ENCODE results near the gene HOXA13. TPM values are rescaled to one million over a fixed set of nuclear protein-coding genes. Genes with fewer than 3 reads are reported as not detected.

Gene HOXA13
- polyA plus RNA-seq, 1 donor = not detected

GRCh38 chr7:27214239-27214950 is 14.5 kb upstream of the HOXA13 start:
- peaks cover 26% of the 10 kb centered on the region for H3K4me1 ChIP-seq (ENCODE audit: control insufficient read depth, insufficient read depth, low read length)
- H3K36me3 ChIP-seq (ENCODE audit: control insufficient read depth, insufficient read depth, low read length) = no peaks in the 10 kb centered on the region
- H3K27ac ChIP-seq (ENCODE audit: low read length) = no peak overlapping the region
- DNase-seq = no peak
- WGBS (ENCODE audit: insufficient coverage, low lambda C conversion rate) = no CpG with 5 or more reads among the region's 8 CpGs
- H3K27me3 ChIP-seq (ENCODE audit: control insufficient read depth, insufficient read depth, low read length) = peaks cover 93% of the 10 kb centered on the region
- H3K4me3 ChIP-seq (ENCODE audit: low read length) = no peak overlapping the region
- H3K9me3 ChIP-seq (ENCODE audit: control insufficient read depth, low read depth, low read length) = peaks cover 9% of the 10 kb centered on the region

DNA sequence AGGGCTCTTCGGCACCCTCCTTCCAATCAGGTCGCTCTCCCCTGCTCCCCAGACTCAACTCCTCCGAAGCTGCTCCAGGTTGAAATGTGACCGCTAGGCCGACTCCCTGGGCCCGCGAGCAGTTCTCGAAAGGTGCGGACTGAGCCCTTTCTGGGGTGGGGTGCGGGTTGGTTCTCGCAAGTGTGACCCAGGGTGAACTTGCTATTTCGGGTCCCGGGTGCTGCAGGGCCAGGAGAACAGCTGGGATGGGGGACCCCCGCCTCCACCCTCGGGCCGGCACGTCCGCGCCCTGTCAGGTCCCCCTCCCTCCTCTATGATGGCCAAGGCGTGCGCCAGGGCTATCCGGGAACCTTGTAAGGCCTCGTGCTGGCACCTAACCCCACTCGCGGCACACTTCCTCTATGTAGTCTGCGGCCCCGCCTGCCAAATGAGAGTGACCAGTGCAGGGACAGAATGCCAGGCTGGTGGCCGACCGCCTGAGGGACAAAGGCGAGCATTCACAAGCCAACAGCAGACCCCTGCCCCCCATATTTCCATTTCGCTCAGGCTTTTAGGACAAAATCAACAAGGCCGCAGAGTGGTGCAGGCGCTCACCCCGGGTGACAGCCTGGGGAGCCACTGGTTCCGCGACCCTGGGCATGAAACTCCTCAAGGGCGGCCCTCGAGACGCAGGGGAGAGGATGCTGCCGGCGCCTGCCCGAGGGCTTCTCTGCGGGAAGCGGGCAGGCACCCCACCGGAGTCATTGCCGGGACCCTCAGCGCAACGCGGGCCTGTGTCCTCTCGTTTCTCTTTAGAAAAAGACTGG is 13.7 kb upstream of the HOXA13 start:
- H3K4me3 ChIP-seq (ENCODE audit: low read length) = no peak overlapping the region
- no peak for DNase-seq
- peaks cover 28% of the 10 kb centered on the region for H3K4me1 ChIP-seq (ENCODE audit: control insufficient read depth, insufficient read depth, low read length)
- no peak overlapping the region for H3K27ac ChIP-seq (ENCODE audit: low read length)
- H3K36me3 ChIP-seq (ENCODE audit: control insufficient read depth, insufficient read depth, low read length) = no peaks in the 10 kb centered on the region
- H3K27me3 ChIP-seq (ENCODE audit: control insufficient read depth, insufficient read depth, low read length) = peaks cover 94% of the 10 kb centered on the region
- H3K9me3 ChIP-seq (ENCODE audit: control insufficient read depth, low read depth, low read length) = peaks cover 9% of the 10 kb centered on the region
- no CpG with 5 or more reads among the region's 50 CpGs for WGBS (ENCODE audit: insufficient coverage, low lambda C conversion rate)

GRCh38 chr7:27212497-27213432 is 12.9 kb upstream of the HOXA13 start:
- H3K4me3 ChIP-seq (ENCODE audit: low read length) = no peak overlapping the region
- no peak overlapping the region for H3K27ac ChIP-seq (ENCODE audit: low read length)
- peaks cover 9% of the 10 kb centered on the region for H3K9me3 ChIP-seq (ENCODE audit: control insufficient read depth, low read depth, low read length)
- peaks cover 28% of the 10 kb centered on the region for H3K4me1 ChIP-seq (ENCODE audit: control insufficient read depth, insufficient read depth, low read length)
- DNase-seq = peak in 1 of 2 donors; percentile 21
- peaks cover 99% of the 10 kb centered on the region for H3K27me3 ChIP-seq (ENCODE audit: control insufficient read depth, insufficient read depth, low read length)
- WGBS (ENCODE audit: insufficient coverage, low lambda C conversion rate) = 0% methylated on average over 2 of the region's 52 CpGs
- no peaks in the 10 kb centered on the region for H3K36me3 ChIP-seq (ENCODE audit: control insufficient read depth, insufficient read depth, low read length)

GRCh38 chr7:27211764-27212204 is 11.9 kb upstream of the HOXA13 start:
- Histone ChIP-seq H3K36me3 (ENCODE audit: control insufficient read depth, insufficient read depth, low read length) (no peaks in the 10 kb centered on the region), H3K27ac (ENCODE audit: low read length) (no peak overlapping the region), H3K27me3 (ENCODE audit: control insufficient read depth, insufficient read depth, low read length) (peaks cover 99% of the 10 kb centered on the region), H3K9me3 (ENCODE audit: control insufficient read depth, low read depth, low read length) (peaks cover 9% of the 10 kb centered on the region), H3K4me3 (ENCODE audit: low read length) (no peak overlapping the region), H3K4me1 (ENCODE audit: control insufficient read depth, insufficient read depth, low read length) (peaks cover 28% of the 10 kb centered on the region)
- DNase-seq = no peak
- WGBS (ENCODE audit: insufficient coverage, low lambda C conversion rate) = 60% methylated on average over 1 of the region's 3 CpGs

- peaks cover 28% of the 10 kb centered on the region for H3K4me1 ChIP-seq (ENCODE audit: control insufficient read depth, insufficient read depth, low read length)
- no peak for DNase-seq
- no peaks in the 10 kb centered on the region for H3K36me3 ChIP-seq (ENCODE audit: control insufficient read depth, insufficient read depth, low read length)
- no peak overlapping the region for H3K4me3 ChIP-seq (ENCODE audit: low read length)
- H3K27me3 ChIP-seq (ENCODE audit: control insufficient read depth, insufficient read depth, low read length) = peaks cover 99% of the 10 kb centered on the region
- peaks cover 9% of the 10 kb centered on the region for H3K9me3 ChIP-seq (ENCODE audit: control insufficient read depth, low read depth, low read length)
- H3K27ac ChIP-seq (ENCODE audit: low read length) = peak overlapping the region; percentile 20
- no CpG with 5 or more reads among the region's 1 CpG for WGBS (ENCODE audit: insufficient coverage, low lambda C conversion rate)
These were observed 11.2 kb upstream of the HOXA13 start for GRCh38 chr7:27211084-27211446.

- Histone ChIP-seq H3K27ac (ENCODE audit: low read length) (peak overlapping the region; percentile 20), H3K4me1 (ENCODE audit: control insufficient read depth, insufficient read depth, low read length) (peaks cover 28% of the 10 kb centered on the region), H3K4me3 (ENCODE audit: low read length) (peak overlapping the region; percentile 29)
These were observed 10.7 kb upstream of the HOXA13 start for GRCh38 chr7:27210441-27211083.

DNA sequence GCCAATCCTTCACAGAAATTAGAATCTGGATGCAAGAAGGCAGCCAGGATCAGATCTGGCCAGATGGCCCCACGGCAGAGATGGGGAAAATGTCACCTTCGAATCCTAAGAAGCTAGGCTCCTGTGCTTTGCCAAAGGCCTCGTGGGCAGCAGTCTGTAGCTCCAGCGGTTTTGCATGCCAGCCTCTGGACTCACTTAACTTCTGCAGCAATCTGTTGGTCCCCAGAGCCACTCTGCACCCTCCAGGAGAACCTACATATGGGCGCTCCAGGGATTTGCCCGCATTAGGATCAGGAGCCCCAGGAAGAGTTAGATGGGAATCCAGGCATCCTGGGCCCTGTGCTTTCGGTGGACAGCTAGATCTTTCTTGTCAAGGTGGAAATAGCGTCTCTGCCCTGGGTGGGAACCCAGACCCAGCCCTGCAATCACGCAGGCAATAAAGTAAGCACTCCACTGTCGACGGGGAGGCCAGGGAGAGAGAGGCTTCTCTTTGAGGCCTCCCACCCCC is 10.1 kb upstream of the HOXA13 start:
- Histone ChIP-seq H3K4me1 (ENCODE audit: control insufficient read depth, insufficient read depth, low read length) (peaks cover 32% of the 10 kb centered on the region), H3K27ac (ENCODE audit: low read length) (no peak overlapping the region), H3K36me3 (ENCODE audit: control insufficient read depth, insufficient read depth, low read length) (no peaks in the 10 kb centered on the region), H3K9me3 (ENCODE audit: control insufficient read depth, low read depth, low read length) (peaks cover 13% of the 10 kb centered on the region), H3K4me3 (ENCODE audit: low read length) (peak overlapping the region; percentile 29), H3K27me3 (ENCODE audit: control insufficient read depth, insufficient read depth, low read length) (peaks cover 99% of the 10 kb centered on the region)
- no peak for DNase-seq
- no CpG with 5 or more reads among the region's 11 CpGs for WGBS (ENCODE audit: insufficient coverage, low lambda C conversion rate)

More at GRCh38 chr7:27210441-27211083, 10.7 kb upstream of the HOXA13 start:
- Histone ChIP-seq H3K27me3 (ENCODE audit: control insufficient read depth, insufficient read depth, low read length) (peaks cover 99% of the 10 kb centered on the region), H3K36me3 (ENCODE audit: control insufficient read depth, insufficient read depth, low read length) (no peaks in the 10 kb centered on the region), H3K9me3 (ENCODE audit: control insufficient read depth, low read depth, low read length) (peaks cover 9% of the 10 kb centered on the region)
- no CpG with 5 or more reads among the region's 32 CpGs for WGBS (ENCODE audit: insufficient coverage, low lambda C conversion rate)
- DNase-seq = peak; percentile 83 to 92

DNA sequence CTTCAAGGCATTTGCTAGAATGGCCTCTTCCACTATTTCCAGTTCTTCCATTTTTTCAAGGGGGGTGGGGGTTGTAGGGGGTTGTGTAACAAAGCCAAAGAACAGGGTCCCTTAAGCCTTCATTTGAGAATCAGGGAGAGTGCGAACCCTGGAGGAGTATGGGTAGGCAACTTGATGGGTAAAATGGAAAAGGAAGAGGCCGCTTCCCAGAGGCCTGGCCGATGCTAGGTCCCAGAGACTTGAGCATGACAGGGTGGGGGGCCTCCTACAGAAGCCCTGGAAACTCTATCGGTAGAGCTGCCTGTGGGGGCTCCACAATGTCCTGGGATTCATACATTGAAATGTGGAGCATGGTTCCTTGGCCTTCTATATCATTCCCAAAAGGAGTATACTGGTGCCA is 9.1 kb upstream of the HOXA13 start:
- Histone ChIP-seq H3K36me3 (ENCODE audit: control insufficient read depth, insufficient read depth, low read length) (no peaks in the 10 kb centered on the region), H3K9me3 (ENCODE audit: control insufficient read depth, low read depth, low read length) (peaks cover 16% of the 10 kb centered on the region), H3K4me1 (ENCODE audit: control insufficient read depth, insufficient read depth, low read length) (peaks cover 35% of the 10 kb centered on the region), H3K27ac (ENCODE audit: low read length) (no peak overlapping the region), H3K27me3 (ENCODE audit: control insufficient read depth, insufficient read depth, low read length) (peaks cover 99% of the 10 kb centered on the region), H3K4me3 (ENCODE audit: low read length) (no peak overlapping the region)
- WGBS (ENCODE audit: insufficient coverage, low lambda C conversion rate) = no CpG with 5 or more reads among the region's 4 CpGs
- no peak for DNase-seq

GRCh38 chr7:27207348-27207985 is 7.6 kb upstream of the HOXA13 start:
- Histone ChIP-seq H3K27me3 (ENCODE audit: control insufficient read depth, insufficient read depth, low read length) (peaks cover 99% of the 10 kb centered on the region), H3K27ac (ENCODE audit: low read length) (no peak overlapping the region), H3K4me1 (ENCODE audit: control insufficient read depth, insufficient read depth, low read length) (peaks cover 32% of the 10 kb centered on the region), H3K36me3 (ENCODE audit: control insufficient read depth, insufficient read depth, low read length) (no peaks in the 10 kb centered on the region), H3K9me3 (ENCODE audit: control insufficient read depth, low read depth, low read length) (peaks cover 7% of the 10 kb centered on the region), H3K4me3 (ENCODE audit: low read length) (no peak overlapping the region)
- WGBS (ENCODE audit: insufficient coverage, low lambda C conversion rate) = 23% methylated on average over 2 of the region's 7 CpGs
- no peak for DNase-seq
